Measurements from ENCODE around the gene HSD11B1. TPM values are rescaled to one million over a fixed set of nuclear protein-coding genes. Genes with fewer than 3 reads are reported as not detected.

The HSD11B1 gene
- total and polyA plus RNA-seq, 2 donors (not counting 3 experiments of a cell fraction or from before 2014, with no cell fraction given), result not detected

- dilution Hi-C loops (cut with MboI; ENCODE audit: extremely low pct_ligation_motif_present, low sequenced_read_pairs) (no loop called here), intact Hi-C loops (cut with micrococcal nuclease) (loop anchor here (5.0 kb wide), 1 partner anchor 238 kb away; no protein-coding TSS in a partner anchor)
- H4K20me1 ChIP-seq (replicated peaks; ENCODE audit: control insufficient read depth, extremely low read depth, insufficient read depth, low read length), result no peaks in the 10 kb centered on the region
- H3K4me1 ChIP-seq (ENCODE audit: control insufficient read depth, extremely low read depth, insufficient read depth, low read length), result no peaks in the 10 kb centered on the region
- CTCF ChIA-PET, result interaction anchor here (0.8 to 2.8 kb wide), 7 partner anchors 10 to 184 kb away, joined by 3 to 35 read pairs (median 19); no protein-coding TSS in a partner anchor
- H3K4me3 ChIP-seq (replicated peaks in 1 of 3; ENCODE audit: insufficient read depth in 1 of 3, low read depth in 1 of 3, low read length in 3 of 3), result no peak overlapping the region
- DNase-seq (ENCODE audit: low read depth, low spot score) (no peak), FAIRE-seq (no peak)
- no peak overlapping the region for H3K4me2 ChIP-seq (ENCODE audit: insufficient read depth, low read length)
- H3K9ac ChIP-seq (replicated peaks; ENCODE audit: extremely low read depth, insufficient read depth, low read length), result no peak overlapping the region
- H2AFZ ChIP-seq (ENCODE audit: low read depth, low read length), result no peak overlapping the region
- BruUV-seq (replicated peaks), result no TSS peak
- H3K9me1 ChIP-seq (replicated peaks; ENCODE audit: control insufficient read depth, extremely low read depth, insufficient read depth, low read length), result no peaks in the 10 kb centered on the region
- no peaks in the 10 kb centered on the region for H3K36me3 ChIP-seq (ENCODE audit: control insufficient read depth in 2 of 2, extremely low read depth in 1 of 2, insufficient read depth in 2 of 2, low read length in 2 of 2)
- no peak for TF ChIP-seq MAX (IDR thresholded peaks at IDR 0.05; ENCODE audit: insufficient read depth, insufficient read length)
- TF ChIP-seq CTCF (IDR thresholded peaks at IDR 0.05; ENCODE audit: extremely low read depth in 1 of 2, insufficient read depth in 1 of 2, low read depth in 1 of 2, low read length in 2 of 2), result no peak
- no peak for TF ChIP-seq POLR2AphosphoS5 (IDR thresholded peaks at IDR 0.05; ENCODE audit: insufficient read depth, low read depth, low read length)
- TF ChIP-seq FOS (IDR thresholded peaks at IDR 0.05; ENCODE audit: borderline replicate concordance, insufficient read depth, low read length), result no peak
- TF ChIP-seq JUN (IDR thresholded peaks at IDR 0.05; ENCODE audit: borderline replicate concordance, insufficient read depth, insufficient read length, low read depth), result no peak
- no peak for TF ChIP-seq MYC (IDR thresholded peaks at IDR 0.05; ENCODE audit: low read depth, low read length)
- TF ChIP-seq POLR2A (IDR thresholded peaks at IDR 0.05; ENCODE audit: low read depth, low read length), result no peak
- no peak for TF ChIP-seq EZH2 (IDR thresholded peaks at IDR 0.05; ENCODE audit: borderline replicate concordance, low read depth, low read length, severe bottlenecking)
- no peak for TF ChIP-seq GATA2 (IDR thresholded peaks at IDR 0.05; ENCODE audit: insufficient read depth, insufficient read length, low read depth, low read length)
- peaks cover 0 to 1% of the 10 kb centered on the region in 2 experiments for H3K27me3 ChIP-seq (ENCODE audit: control insufficient read depth in 2 of 2, insufficient read depth in 2 of 2, low read length in 2 of 2)
- H3K9me3 ChIP-seq (replicated peaks; ENCODE audit: control insufficient read depth, insufficient read depth, low read length), result no peaks in the 10 kb centered on the region
- no peaks in the 10 kb centered on the region for H3K79me2 ChIP-seq (ENCODE audit: control insufficient read depth, insufficient read depth, low read length)
- POLR2A ChIA-PET, result no interaction called here
- H3K27ac ChIP-seq (ENCODE audit: insufficient read depth, low read depth, low read length), result no peak overlapping the region
Measured at GRCh38 chr1:209749670-209750323, 45.2 kb downstream of the HSD11B1 start.

All from endothelial cell of umbilical vein (primary cell).